K562 (cell line): ENCODE data around the gene PRF1. TPM values are rescaled to one million over a fixed set of nuclear protein-coding genes. Genes with fewer than 3 reads are reported as not detected.

Experiments
- ARNT ChIP-seq, 2 experiments: fragments of 450-650 bp; IDR thresholded peaks; 2 replicates each; pipeline ENCODE4 v1.6.1; 2016; ENCODE audit warnings: mild to moderate bottlenecking in 1 of 2
- ATF3 ChIP-seq, 2 experiments: fragments of 450-650 bp in 1 of 2; sonication (generic) in 1 of 2; formaldehyde crosslinking in 1 of 2; IDR thresholded peaks in 1 of 2; conservative IDR thresholded peaks in 1 of 2; 2 replicates each; pipeline versions ENCODE4 v1.6.1 to v1.8.1; 2016 to 2023; ENCODE audit warnings: mild to moderate bottlenecking in 2 of 2, moderate library complexity in 2 of 2, inconsistent platforms in 1 of 2, missing genetic modification reagents in 1 of 2
- CHD4 ChIP-seq: fragments of 200-600 bp; sonication (generic); IDR thresholded peaks from 3 replicates; pipeline ENCODE4 v1.6.1; 2012; ENCODE audit warnings: low read depth, mild to moderate bottlenecking, mixed read lengths, low read length, inconsistent platforms; ENCODE audit not compliant: insufficient read depth, insufficient replicate concordance, poor library complexity, severe bottlenecking
- CXXC5 ChIP-seq: fragments of 250-450 bp; sonication (Bioruptor Pico); IDR thresholded peaks from 2 replicates; pipeline ENCODE4 v1.8.0; 2022; ENCODE audit warnings: inconsistent platforms, mild to moderate bottlenecking, moderate library complexity
- FIP1L1 ChIP-seq: fragments of 200-400 bp; formaldehyde crosslinking; IDR thresholded peaks from 2 replicates; pipeline ENCODE4 v1.6.1; 2018; ENCODE audit warnings: mild to moderate bottlenecking, low read depth, low read length; ENCODE audit not compliant: poor library complexity, severe bottlenecking
- GMEB1 ChIP-seq: fragments of 250-450 bp; sonication (Bioruptor Pico); IDR thresholded peaks from 2 replicates; pipeline ENCODE4 v1.4.0; 2020; ENCODE audit warnings: mild to moderate bottlenecking
- HNRNPL ChIP-seq: fragments of 200-400 bp; formaldehyde crosslinking; IDR thresholded peaks from 2 replicates; pipeline ENCODE4 v1.6.1; 2017; ENCODE audit warnings: low read depth, mild to moderate bottlenecking, low read length
- LARP7 ChIP-seq: fragments of 450-650 bp; IDR thresholded peaks from 2 replicates; pipeline ENCODE4 v1.6.1; 2016
- MCM5 ChIP-seq: fragments of 450-650 bp; IDR thresholded peaks from 2 replicates; pipeline ENCODE4 v1.6.1; 2016; ENCODE audit warnings: low read depth
- NFIC ChIP-seq: fragments of 450-650 bp; IDR thresholded peaks from 2 replicates; pipeline ENCODE4 v1.6.1; 2017; ENCODE audit warnings: mild to moderate bottlenecking, inconsistent platforms
- PBX2 ChIP-seq, 2 experiments: IDR thresholded peaks in 1 of 2; conservative IDR thresholded peaks in 1 of 2; 2 replicates each; pipeline ENCODE4 v1.6.1; 2016; ENCODE audit warnings: low read depth in 2 of 2, mild to moderate bottlenecking in 1 of 2, missing compliant biosample characterization in 1 of 2, missing genetic modification characterization in 1 of 2, moderate library complexity in 1 of 2
- RNF219 ChIP-seq: fragments of 250-450 bp; sonication (Bioruptor Pico); IDR thresholded peaks from 2 replicates; pipeline ENCODE4 v1.5.0; 2022; ENCODE audit warnings: mild to moderate bottlenecking
- SMAD2 ChIP-seq: fragments of 150-350 bp; IDR thresholded peaks from 2 replicates; pipeline ENCODE4 v1.6.1; 2014; ENCODE audit warnings: low read depth, mild to moderate bottlenecking, low read length
- TBP ChIP-seq: optimal IDR thresholded peaks from 2 replicates; pipeline ENCODE3; 2011; ENCODE audit warnings: low read depth, low read length, improper control_type of control experiment
- THRB ChIP-seq: fragments of 450-650 bp; formaldehyde crosslinking; conservative IDR thresholded peaks from 2 replicates; pipeline ENCODE4 v1.4.0; 2022; ENCODE audit warnings: mild to moderate bottlenecking, missing genetic modification characterization
- ZNF212 ChIP-seq: fragments of 450-650 bp; formaldehyde crosslinking; IDR thresholded peaks from 2 replicates; pipeline ENCODE4 v1.4.0; 2020; ENCODE audit warnings: mild to moderate bottlenecking
- ZNF431 ChIP-seq: sonication (generic); formaldehyde crosslinking; IDR thresholded peaks from 2 replicates; pipeline ENCODE4 v1.8.0; 2022; ENCODE audit warnings: mild to moderate bottlenecking, missing genetic modification reagents
- ZNF586 ChIP-seq: fragments of 450-650 bp; formaldehyde crosslinking; conservative IDR thresholded peaks from 2 replicates; pipeline ENCODE4 v1.4.0; 2020; ENCODE audit warnings: mild to moderate bottlenecking, moderate library complexity
- polyA plus RNA-seq, 8 experiments: library from polyadenylated mRNA; depleted of rRNA in 4 of 8; stranded (reverse) in 5 of 8; unstranded in 3 of 8; fragments of >200 nt; fragmentation: Nextera tagmentation in 2 of 8; fragmentation: Illumina TruSeq in 1 of 8; extraction: Ambion mirVana in 2 of 8; extraction: Trizol in 1 of 8; gene quantifications; 2 replicates each; pipeline versions ENCODE4 v1.2.1 to v1.2.3, GENCODE V29; 2011 to 2014; ENCODE audit warnings: inconsistent platforms in 1 of 8, missing spikeins in 1 of 8
- total RNA-seq, 7 experiments: library from RNA; depleted of rRNA in 6 of 7; stranded (reverse); fragments of >200 nt in 6 of 7; fragmentation: Illumina TruSeq in 2 of 7; extraction: Trizol in 2 of 7; gene quantifications; 2 replicates each; pipeline versions ENCODE4 v1.2.1 to v1.2.3, GENCODE V29; 2011 to 2021; ENCODE audit warnings: low replicate concordance in 1 of 7

The PRF1 gene
- total and polyA plus RNA-seq, 9 of the 15 experiments (the other 6 are each of a cell fraction or from before 2014, with no cell fraction given): 3.8 to 8.6 (median 6.3) TPM

- no peak for TF ChIP-seq ATF3 (IDR thresholded peaks at IDR 0.05)
- no peak for TF ChIP-seq ATF3 (CRISPR knock-in tag; conservative IDR thresholded peaks at IDR 0.05)
- no peak for TF ChIP-seq FIP1L1
- no peak for TF ChIP-seq PBX2 (CRISPR knock-in tag; IDR thresholded peaks at IDR 0.05; ENCODE audit: low read depth)
- TF ChIP-seq PBX2 (tag; conservative IDR thresholded peaks at IDR 0.05; ENCODE audit: low read depth): peak; percentile 76
- peak; percentile 81 for TF ChIP-seq NFIC
- TF ChIP-seq MCM5: no peak
- peak; percentile 93 for TF ChIP-seq ZNF212
- TF ChIP-seq ZNF431: no peak
- TF ChIP-seq ZNF586 (CRISPR knock-in tag): peak; percentile 93
- TF ChIP-seq RNF219 (CRISPR knock-in tag): peak; percentile 84
- TF ChIP-seq SMAD2: no peak
- TF ChIP-seq ARNT (IDR thresholded peaks at IDR 0.05): no peak
- no peak for TF ChIP-seq LARP7
- TF ChIP-seq GMEB1 (CRISPR knock-in tag): peak; percentile 74
- TF ChIP-seq CHD4: no peak
- peak; percentile 97 for TF ChIP-seq THRB (CRISPR knock-in tag)
- no peak for TF ChIP-seq HNRNPL
- TF ChIP-seq TBP: no peak
- peak; percentile 81 for TF ChIP-seq CXXC5 (CRISPR knock-in tag)
Observed at GRCh38 chr10:70590655-70591416, 11.7 kb downstream of the PRF1 start (continued).
